ENCODE measurements around the gene BICRA. TPM values are rescaled to one million over a fixed set of nuclear protein-coding genes. Genes with fewer than 3 reads are reported as not detected.
"Not testable (repeated sequence)": the region's sequence is repeated elsewhere in the genome, so short reads cannot be mapped to it uniquely, and the experiment has no call there.

Gene BICRA
- total and polyA plus RNA-seq, 7 donors, result 3.1 to 22.4 (median 9.9) TPM

GRCh38 chr19:47716270-47716937, 107.5 kb downstream of the BICRA start:
- H3K4me3 ChIP-seq, result peak overlapping the region; percentile 66
- 28 to 37% (median 31%) methylated on average over 32 of the region's 32 CpGs for WGBS, 3 donors

GRCh38 chr19:47718415-47719046, 109.6 kb downstream of the BICRA start:
- H3K4me1 ChIP-seq; DNase-seq; H3K9me3 ChIP-seq; intact Hi-C loops (cut with DNase I); ATAC-seq: not testable (repeated sequence)
- Histone ChIP-seq H3K27ac (peak overlapping the region; percentile 68), H3K4me3 (peak overlapping the region; percentile 41), H3K36me3 (ENCODE audit: insufficient read depth in 1 of 2, low read depth in 1 of 2) (peaks cover 0 to 11% of the 10 kb centered on the region in 2 donors), H3K27me3 (ENCODE audit: insufficient read depth in 3 of 3, low read length in 2 of 3) (peaks cover 0 to 44% (median 17%) of the 10 kb centered on the region in 3 donors)
- 20 to 41% (median 25%) methylated on average over 11 of the region's 11 CpGs for WGBS, 3 donors

More at GRCh38 chr19:47716270-47716937, 107.5 kb downstream of the BICRA start:
- peaks cover 5% of the 10 kb centered on the region for H3K4me1 ChIP-seq
- no peak for DNase-seq
- no peak for ATAC-seq
- H3K27ac ChIP-seq, result peak overlapping the region; percentile 16
- H3K9me3 ChIP-seq, result no peaks in the 10 kb centered on the region
- intact Hi-C loops (cut with DNase I), result no loop called here
- peaks cover 0 to 59% (median 15%) of the 10 kb centered on the region in 3 donors for H3K27me3 ChIP-seq (ENCODE audit: insufficient read depth in 3 of 3, low read length in 2 of 3)
- no peak for TF ChIP-seq CTCF (IDR thresholded peaks at IDR 0.05)
- peaks cover 0 to 11% of the 10 kb centered on the region in 2 donors for H3K36me3 ChIP-seq (ENCODE audit: insufficient read depth in 1 of 2, low read depth in 1 of 2)

GRCh38 chr19:47719047-47719859, 110.3 kb downstream of the BICRA start:
- intact Hi-C loops (cut with DNase I), result no loop called here
- 11 to 23% (median 14%) methylated on average over 20 to 26 of the region's 26 CpGs for WGBS, 3 donors
- ATAC-seq, result peak; percentile 64 to 81 (median 75)

GRCh38 chr19:47720669-47721422, 111.9 kb downstream of the BICRA start:
- 70 to 82% (median 71%) methylated on average over 14 of the region's 14 CpGs for whole genome bisulfite sequencing, 3 donors

More at GRCh38 chr19:47719047-47719859, 110.3 kb downstream of the BICRA start:
- Histone ChIP-seq H3K4me3 (peak overlapping the region; percentile 41), H3K9me3 (no peaks in the 10 kb centered on the region), H3K36me3 (ENCODE audit: insufficient read depth in 1 of 2, low read depth in 1 of 2) (peaks cover 0 to 11% of the 10 kb centered on the region in 2 donors), H3K27me3 (ENCODE audit: insufficient read depth in 3 of 3, low read length in 2 of 3) (peaks cover 0 to 38% (median 15%) of the 10 kb centered on the region in 3 donors), H3K27ac (peak overlapping the region; percentile 68), H3K4me1 (peaks cover 5% of the 10 kb centered on the region)
- DNase-seq, result peak; percentile 90 to 95
- no peak for TF ChIP-seq CTCF (IDR thresholded peaks at IDR 0.05)

More at GRCh38 chr19:47720669-47721422, 111.9 kb downstream of the BICRA start:
- intact Hi-C loops (cut with DNase I), result no loop called here
- no peak for ATAC-seq
- Histone ChIP-seq H3K4me1 (peaks cover 5% of the 10 kb centered on the region), H3K9me3 (no peaks in the 10 kb centered on the region), H3K27ac (no peak overlapping the region), H3K36me3 (ENCODE audit: insufficient read depth in 1 of 2, low read depth in 1 of 2) (peaks cover 0 to 11% of the 10 kb centered on the region in 2 donors), H3K27me3 (ENCODE audit: insufficient read depth in 3 of 3, low read length in 2 of 3) (peaks cover 0 to 23% (median 10%) of the 10 kb centered on the region in 3 donors), H3K4me3 (peak overlapping the region; percentile 41)
- no peak for TF ChIP-seq CTCF (IDR thresholded peaks at IDR 0.05)
- DNase-seq, result no peak
